ENCODE measurements around the gene LATS2.

GRCh38 chr13:21101865-21102576, 40.6 kb upstream of the LATS2 start:
- TF ChIP-seq CTCF (IDR thresholded peaks at IDR 0.05; ENCODE audit: low read depth, low read length) (no peak), EZH2phosphoT487 (IDR thresholded peaks at IDR 0.05; ENCODE audit: low read depth) (no peak)
